Activated gamma-delta T cell (primary cell): ENCODE results near the gene PRSS53.
"Not testable (repeated sequence)": the region's sequence is repeated elsewhere in the genome, so short reads cannot be mapped to it uniquely, and the experiment has no call there.

Experiments
- DNase-seq: peaks from one replicate; lab custom pipeline; 2025; lab: John Stamatoyannopoulos, UW

The PRSS53 gene

DNA sequence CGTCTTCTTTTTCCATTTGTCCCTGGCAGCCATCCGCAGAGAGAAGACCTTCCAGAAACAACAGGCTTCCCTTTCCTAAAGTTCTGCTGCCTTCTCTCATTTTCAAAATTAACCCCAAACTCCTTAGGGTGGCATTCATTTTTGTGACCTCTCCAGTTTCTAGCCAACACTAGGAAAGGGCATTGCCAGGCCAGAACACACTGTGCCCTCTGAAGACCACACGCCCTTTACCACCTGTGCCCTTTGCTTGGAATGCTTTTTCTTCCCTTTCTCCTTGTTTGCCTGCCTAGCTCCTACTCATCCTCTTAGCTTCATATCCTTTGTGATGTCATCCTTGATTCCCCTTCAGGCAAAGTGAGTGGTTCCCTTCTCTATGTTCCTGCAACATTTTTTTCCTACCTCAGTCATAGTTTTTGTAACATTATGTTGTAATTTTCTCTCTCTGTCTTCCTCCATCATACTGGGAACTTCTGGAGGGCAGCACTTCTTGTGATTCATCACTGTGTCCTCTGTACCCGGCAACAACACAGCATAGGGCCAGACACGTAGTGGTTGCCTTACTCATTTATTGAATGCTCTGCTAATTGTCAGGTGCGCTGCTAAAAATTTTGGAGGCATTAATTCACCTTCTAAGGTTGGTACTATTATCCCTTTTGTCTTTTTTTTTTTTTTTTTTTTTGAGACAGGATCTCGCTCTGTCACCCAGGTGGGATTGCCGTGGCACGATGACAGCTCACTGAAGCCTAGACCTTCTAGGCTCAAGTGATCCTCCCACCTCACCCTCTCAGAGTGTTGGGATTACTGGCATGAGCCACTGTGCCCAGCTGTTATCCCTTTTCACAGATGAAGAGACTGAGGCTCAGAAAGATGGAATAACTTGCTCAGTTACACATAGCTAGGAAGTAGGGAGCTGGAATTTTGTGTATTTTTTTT is 29.7 kb upstream of the PRSS53 start:
- DNase-seq: no peak

DNA sequence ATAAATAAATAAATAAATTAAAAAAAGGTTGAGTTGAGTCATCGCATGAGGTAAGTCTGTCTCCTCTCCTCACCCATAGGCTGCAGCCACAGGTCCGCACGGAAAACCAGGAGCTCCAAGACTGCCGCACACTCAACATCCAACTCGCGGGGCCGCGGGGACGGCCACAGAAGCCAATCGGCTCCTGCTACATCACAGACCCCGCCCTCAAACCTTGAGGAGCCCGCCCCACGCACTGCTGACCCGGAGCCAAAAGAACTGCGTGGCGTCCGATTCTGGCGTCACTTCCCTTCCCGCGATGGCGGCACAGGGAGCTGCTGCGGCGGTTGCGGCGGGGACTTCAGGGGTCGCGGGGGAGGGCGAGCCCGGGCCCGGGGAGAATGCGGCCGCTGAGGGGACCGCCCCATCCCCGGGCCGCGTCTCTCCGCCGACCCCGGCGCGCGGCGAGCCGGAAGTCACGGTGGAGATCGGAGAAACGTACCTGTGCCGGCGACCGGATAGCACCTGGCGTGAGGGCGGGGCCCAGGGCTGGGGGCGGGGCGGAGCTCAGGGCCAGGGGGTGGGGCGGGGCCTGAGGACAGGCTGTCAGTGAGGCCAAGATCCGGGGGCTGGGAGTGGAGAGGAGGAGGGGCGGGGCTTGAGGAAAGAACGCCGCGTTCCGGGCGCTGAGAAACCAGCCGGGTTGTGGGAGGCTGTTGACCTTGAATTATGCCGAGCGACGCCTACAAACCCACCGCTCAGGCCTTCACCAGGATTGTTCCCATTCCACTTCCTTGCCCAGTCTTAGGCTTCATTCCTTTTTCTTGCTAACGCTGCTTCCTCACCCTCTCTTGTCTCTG is 28.9 kb upstream of the PRSS53 start, which contains the start of gene KAT8:
Gene KAT8, plus strand, starts transcription at position 281 of the 839 bp plus-strand sequence. Its CDS starts 18 bp downstream, at position 299.
- DNase-seq: peak; percentile 87

DNA sequence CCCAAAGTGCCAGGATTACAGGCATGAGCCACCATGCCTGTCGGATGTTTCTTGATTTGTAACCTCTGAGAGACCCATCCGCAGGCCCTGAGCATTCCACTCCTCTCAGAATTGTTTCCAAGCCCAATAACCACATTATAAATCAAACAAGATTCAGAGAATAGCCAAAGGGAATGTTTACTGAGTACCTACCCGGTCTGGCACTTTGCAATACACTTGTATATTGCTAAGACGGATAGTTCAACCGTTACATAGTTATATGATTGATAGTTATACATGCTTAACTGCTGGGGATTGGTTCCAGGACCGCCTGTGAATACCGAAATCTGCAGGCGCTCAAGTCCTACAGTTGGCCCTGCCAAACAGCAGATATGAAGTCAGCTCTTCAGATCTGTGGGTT is 25.7 kb upstream of the PRSS53 start:
- DNase-seq: no peak

DNA sequence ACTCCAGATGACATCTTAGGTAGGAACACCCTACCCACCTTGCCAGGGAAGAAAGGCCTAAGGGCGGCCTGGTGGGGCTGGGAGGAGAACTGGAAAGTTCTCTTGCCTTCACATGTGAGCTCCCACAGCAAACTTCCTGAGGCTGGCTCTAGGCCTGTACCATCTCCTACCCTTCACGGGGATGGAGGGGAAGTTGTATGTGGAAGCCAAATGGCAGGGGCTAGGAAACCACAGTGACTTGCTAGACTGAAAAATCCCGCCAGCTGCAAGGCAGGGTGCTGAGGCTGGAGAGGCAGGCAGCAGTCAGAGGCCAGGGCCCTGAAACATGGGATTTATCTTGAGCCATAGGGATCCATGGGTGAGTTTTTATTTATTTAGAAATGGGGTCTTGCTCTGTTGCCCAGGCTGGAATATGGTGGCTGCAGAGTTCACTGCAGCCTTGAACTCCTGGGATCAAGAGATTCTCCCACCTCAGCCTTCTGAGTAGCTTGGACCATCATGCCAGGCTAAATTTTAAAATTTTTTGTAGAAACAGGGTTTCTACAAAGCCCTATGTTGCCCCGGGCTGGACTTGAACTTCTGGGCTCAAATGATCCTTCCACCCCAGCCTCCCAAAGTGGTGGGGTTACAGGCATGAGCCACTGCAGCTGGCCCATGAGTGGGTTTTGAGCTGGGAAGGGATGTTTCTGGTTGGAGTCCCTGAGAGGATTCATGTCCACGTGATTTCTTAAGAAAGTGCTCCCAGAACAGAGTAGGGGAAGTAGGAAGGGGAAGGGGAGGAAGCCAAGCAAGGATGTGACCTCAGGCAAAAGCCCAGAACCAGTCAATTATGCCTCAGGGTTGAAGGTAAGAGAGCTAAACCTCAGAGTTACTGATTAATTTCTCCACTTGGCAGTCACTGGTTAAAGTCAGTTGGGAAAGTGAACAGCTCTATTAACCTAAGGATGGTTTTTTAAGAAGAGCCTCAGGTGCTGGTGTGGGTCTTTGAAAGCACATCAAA is 24.7 kb upstream of the PRSS53 start:
- no peak for DNase-seq

DNA sequence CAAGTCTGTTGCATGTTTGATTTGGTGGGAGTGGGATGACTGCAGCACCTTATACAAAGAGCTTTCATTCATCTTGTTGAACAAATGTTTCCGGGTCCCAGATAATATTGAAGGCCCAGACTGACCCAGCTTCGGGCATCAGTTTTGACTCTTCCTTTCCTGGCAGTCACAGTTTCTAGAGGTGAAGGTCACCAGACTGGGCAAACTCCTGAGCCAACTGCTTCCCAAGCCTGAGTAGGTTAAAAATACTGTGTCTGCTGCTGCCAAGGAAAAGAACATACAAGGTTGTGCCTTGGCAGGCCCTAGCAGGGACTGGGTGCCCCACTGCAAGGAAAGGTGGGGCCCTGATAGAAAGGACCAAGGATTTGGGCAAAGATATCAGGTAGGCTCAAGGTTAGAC is 24.0 kb upstream of the PRSS53 start:
- DNase-seq: no peak

DNA sequence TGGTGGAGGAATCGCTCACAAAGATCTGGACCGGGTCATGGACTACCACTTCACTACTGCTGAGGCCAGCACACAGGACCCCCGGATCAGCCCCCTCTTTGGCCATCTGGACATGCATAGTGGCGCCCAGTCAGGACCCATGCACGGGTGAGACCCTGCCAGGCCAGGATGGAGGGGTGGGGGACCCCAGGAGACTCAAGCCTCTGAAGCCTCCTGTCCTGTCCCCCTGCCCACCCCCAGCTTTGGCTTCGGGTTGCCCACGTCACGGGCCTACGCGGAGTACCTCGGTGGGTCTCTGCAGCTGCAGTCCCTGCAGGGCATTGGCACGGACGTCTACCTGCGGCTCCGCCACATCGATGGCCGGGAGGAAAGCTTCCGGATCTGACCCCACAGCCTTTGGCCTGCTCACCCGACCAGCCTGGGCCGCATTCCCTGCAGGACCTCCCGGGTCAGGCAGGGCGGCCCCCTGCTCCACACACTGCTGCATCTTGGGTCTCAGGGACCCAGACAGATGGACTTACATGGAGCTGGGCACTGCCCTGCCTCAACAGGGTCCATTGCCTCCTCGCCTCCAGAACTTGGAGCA is 23.2 kb upstream of the PRSS53 start:
- DNase-seq: no peak

DNA sequence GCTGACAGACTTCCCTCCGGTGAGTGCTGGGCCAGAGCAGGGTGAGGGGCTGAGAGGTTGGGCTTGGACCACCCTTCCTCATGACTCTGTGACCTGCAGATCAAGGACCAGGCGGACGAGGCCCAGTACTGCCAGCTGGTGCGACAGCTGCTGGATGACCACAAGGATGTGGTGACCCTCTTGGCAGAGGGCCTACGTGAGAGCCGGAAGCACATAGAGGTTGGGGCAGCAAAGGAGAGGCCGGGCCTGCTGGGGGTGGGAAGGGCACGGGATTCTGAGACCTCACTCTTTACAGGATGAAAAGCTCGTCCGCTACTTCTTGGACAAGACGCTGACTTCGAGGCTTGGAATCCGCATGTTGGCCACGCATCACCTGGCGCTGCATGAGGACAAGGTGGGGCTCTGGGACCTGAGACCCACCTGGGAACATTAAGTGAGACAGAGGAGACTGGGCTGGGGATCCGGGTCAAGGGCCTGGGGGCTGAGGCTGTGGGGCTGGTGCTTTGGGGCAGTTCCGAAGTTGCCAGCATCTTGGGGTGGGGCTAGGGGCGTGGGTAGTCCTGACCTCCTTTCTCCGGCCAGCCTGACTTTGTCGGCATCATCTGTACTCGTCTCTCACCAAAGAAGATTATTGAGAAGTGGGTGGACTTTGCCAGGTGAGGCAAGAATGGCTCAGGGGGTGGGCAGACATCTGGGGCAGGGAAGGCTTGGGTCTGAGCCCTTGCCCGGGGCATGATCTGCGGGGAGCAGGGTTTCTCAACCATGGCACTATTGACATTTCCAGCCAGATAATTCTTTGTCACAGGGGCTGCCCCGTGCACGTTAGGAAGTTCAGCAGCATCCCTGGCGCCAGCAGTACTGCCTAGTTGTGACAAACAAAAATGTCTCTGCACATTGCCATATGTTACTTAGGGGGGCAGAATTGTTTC is 21.6 kb upstream of the PRSS53 start:
- DNase-seq: no peak

DNA sequence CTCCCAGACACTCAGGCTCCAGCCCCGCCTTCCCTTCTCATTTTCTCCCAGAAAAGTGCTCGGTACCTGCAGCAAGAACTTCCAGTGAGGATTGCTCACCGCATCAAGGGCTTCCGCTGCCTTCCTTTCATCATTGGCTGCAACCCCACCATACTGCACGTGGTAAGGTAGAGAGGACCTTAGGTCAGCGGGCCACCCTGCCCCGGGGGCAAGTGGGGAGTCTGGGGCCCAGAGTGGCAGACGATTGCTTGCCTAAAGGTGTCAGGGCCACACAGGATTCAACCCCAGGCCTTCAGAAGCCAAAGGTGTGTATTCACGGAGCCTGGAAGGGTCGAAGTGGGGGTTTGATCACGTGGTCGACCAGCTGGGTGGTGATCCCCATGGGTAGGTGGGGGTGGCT is 20.9 kb upstream of the PRSS53 start:
- DNase-seq: no peak

DNA sequence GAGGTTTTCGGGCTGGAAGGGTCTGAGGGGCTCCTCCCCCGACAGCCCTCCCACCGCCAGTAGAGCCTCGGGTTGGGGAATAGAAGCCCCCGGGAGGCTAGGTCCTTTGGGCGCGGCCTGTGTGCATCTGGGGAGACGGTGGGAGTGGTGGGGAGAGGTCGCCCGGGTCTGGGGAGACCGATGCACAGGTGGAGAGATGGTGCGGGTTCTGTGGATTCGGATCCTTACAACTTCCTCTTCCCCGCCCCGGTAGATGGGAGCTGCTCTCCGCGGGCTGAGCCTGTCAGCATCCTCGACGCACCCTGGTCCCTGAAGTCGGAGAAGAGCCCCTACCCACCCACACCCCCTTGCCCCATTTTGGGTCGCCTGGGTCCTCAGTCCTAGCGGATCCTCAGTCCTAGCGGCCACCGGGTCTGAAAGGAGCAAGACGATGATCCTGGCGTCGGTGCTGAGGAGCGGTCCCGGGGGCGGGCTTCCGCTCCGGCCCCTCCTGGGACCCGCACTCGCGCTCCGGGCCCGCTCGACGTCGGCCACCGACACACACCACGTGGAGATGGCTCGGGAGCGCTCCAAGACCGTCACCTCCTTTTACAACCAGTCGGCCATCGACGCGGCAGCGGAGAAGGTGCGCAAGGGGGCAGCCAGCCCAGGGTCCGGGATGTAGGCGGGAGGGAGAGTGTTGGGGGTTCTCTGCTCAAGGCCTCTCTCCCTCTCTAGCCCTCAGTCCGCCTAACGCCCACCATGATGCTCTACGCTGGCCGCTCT is 20.2 kb upstream of the PRSS53 start:
- DNase-seq: no peak

DNA sequence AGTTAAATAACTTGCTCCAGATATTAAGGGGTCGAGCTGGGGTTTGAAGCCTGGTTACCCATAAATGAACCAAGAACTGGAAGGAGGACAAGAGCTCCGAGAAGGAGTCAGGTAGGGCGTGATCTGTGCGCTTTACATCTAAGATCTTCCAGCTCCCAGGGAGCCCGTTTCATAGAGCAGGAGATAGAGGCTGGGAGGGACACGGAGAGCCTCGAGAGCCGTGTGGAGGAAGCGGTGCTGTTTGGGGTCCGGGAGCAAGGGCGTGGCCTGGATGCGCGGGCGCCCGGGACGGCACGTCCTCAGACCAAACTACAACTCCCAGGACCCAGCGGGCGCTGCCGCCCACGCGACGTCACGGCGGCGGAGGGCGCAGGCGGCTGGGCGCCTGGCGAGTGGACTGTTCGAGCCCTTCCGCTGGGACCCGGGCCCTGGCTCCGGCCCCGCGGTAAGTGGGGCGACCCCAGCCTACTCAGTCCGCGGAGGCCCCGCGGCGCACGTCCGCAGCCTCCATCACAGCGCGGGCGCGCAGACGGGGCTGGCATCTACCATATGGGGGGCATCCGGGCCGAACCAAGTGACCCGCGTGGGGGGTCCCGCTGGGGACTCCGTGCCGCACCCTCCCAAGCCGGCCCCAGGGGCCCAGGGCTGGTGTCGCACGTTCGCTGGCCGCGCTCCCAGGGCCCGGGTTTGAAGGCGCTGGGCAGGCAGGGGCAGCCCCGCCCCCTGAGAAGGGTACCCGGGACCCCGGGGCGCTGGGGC is 19.5 kb upstream of the PRSS53 start, which contains the start of gene BCKDK:
Gene BCKDK, plus strand, starts transcription at position 352 of the 759 bp plus-strand sequence. CDS start 838 bp downstream, outside the sequence.
- peak; percentile 37 for DNase-seq

DNA sequence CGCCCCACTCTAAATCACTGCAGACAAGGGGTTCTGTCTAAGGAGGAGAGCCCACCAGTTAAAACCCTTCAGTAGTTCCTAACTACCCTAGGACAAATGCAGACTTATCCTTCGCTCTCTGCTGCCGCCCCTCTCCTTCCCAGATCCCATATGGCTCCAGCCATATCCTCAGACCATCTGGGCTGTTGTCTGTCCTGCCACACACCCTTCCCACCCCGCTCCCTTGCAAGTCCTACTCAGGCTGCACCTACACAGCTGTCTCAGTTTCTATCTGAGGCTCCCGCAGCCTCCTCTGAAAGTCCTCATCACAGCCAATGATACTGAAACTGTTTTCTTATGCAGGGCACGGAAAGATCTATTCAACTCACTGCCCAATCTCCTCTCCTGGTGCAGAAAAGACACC is 18.7 kb upstream of the PRSS53 start:
- no peak for DNase-seq

DNA sequence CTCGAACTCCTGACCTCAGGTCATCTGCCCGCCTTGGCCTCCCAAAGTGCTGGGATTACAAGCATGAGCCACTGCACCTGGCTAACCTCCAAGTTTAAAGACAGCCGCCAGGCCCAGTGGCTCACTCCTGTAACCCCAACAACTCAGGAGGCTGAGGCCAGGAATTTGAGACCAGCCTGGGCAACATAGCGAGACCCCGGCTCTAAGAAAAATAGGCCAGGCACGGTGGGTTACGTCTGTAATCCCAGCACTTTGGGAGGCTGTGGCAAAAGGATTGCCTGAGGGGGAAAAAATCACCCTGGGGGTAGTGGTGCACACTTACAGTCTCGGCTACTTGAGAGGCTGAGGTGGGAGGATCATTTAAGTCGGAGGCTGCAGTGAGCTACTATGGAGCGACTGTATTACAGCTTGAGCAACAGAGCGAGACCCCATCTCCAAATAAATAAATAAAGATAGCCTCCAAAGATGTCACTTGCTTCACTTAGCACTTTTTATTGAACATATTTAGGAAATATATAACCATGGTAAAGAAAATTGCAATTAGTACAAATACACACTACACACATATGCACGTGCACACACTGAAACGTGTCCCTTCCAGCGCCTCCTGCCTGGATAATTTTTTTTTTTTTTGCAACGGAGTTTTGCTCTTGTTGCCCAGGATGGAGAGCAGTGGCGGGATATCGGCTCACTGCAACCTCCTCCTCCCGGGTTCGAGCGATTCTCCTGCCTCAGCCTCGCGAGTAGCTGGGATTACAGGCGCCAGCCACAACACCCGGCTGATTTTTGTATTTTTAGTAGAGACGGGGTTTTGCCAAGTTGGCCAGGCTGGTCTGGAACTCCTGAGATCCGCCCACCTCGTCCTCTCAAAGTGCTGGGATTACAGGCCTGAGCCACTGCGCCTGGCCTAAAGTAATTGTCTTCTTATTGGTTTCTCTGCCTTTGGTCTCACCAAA is 18.0 kb upstream of the PRSS53 start:
- DNase-seq: no peak

DNA sequence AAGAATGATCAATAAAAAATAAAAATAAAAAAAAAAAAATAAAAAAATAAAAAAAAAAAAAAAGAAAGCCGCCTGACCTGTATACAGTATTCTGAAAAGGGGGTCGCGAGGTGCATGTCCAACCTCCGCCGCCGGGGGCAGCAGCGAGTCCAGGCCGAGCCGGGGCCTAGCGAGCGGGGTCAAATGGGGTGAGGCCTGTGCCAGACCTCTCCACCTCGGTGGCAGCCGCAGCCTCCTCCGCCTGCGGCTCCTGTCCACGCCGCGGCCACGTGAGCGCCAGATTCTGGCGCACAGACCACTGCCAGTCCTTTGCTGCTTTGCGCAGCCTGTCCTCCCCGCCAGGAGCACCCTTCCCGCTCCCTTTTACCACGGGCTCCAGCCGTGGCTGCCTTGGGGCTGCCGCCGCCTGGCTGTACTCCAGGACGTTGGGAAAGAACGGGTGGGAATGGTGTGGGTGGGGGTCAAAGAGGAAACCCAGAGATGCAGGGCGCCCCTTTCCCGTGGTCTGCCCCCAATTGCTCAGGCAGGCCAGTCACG is 17.0 kb upstream of the PRSS53 start:
- DNase-seq: peak; percentile 68

DNA sequence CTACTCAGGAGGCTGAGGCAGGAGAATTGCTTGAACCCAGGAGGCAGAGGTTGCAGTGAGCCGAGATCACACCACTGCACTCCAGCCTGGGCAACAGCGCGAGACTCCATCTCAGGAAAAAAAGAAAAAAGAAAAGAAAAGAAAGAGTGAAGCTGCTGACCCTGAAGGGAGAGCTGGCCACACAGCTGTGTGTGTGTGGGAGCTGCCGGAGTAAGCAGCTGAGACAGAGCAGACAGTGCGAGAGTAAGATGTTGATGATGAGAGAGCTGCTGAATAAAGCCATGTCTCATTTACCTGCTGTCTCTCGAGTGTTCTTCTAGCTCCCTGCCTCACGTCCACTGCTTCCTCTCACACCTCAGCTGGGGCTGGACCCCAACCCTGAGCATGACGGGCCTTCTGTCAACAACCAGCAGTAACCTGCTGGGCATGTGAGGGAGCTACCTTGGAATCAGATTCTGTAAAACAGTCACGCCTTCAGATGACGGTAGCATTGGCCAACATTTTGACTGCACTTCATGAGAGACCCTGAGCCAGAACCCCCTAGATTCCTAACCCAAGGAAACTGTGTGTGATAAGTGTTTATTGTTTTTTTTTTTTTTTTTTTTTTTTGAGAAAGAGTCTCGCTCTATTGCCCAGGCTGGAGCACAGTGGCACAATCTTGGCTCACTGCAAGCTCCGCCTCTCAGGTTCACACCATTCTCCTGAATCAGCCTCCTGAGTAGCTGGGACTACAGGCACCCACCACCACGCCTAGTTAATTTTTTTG is 12.3 kb upstream of the PRSS53 start:
- not testable (repeated sequence) for DNase-seq

DNA sequence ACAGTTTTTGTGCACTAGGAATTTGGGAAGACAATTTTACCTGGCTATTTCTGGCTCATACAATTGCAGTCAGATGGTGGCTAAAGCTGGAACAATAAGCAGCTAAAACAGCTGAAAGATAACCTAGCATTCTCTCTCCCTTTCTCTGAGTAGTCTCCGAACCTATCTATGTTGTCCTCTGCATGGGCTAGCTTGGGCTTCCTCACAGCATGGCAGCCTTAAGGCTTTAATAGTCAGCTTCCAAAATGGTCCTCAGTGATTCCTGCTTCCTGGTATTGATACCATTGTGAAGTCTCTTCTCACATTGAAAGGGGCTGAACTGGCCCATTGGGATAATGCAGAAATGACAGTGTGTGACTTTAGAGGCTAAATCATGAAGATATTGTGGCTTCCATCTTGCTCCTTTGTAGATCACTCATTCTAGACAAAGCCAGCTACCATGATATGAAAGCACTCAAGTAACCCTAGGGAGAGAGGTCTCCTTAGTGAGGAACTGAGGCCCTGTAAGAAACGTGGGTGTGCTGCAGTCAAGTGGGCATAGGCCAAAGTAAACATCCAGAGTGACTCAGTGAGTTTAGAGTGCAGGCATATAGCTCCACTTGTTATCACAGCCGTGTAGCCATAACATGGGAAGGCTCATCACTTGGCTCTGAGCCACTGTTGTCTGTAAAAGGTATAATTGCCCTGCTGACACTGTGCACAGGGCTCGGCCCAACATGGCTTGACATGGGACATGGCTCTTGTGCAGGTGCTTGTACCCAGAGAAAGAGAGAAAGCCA is 11.3 kb upstream of the PRSS53 start:
- no peak for DNase-seq
